ENCODE results near the gene TBX15. TPM values are rescaled to one million over a fixed set of nuclear protein-coding genes. Genes with fewer than 3 reads are reported as not detected.

TBX15 gene
- total and polyA plus RNA-seq, 9 of the 15 experiments (the other 6 are each of a cell fraction or from before 2014, with no cell fraction given) = 0.03 to 3.4 (median 2.3) TPM

DNA sequence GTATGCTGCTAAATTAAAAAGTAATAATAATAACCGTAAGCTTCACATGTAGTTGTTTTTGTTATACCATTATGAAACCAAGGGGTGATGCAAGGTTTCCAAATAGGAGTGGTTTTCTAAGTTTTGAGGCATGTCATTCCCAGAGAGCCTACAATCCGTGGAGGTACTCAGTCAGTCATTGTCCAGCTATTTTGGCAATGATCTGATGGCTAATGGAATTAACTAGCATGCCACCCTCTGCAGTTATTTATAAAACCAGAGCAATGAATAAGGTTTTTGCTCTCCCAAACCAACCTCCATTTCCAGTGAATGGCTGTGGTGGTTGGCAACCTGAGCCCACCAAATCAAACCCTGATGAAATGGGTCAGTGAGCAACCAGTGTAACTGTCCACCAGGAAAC is 106.4 kb downstream of the TBX15 start:
- Histone ChIP-seq H2AFZ (ENCODE audit: low read depth, low read length) (no peak overlapping the region), H3K4me3 (no peak overlapping the region), H3K9me3 (replicated peaks; ENCODE audit: control insufficient read depth, insufficient read depth, low read depth, low read length) (no peaks in the 10 kb centered on the region), H3K9me1 (ENCODE audit: control insufficient read depth, insufficient read depth, low read length) (no peaks in the 10 kb centered on the region), H3K27me3 (ENCODE audit: control insufficient read depth in 2 of 2, insufficient read depth in 2 of 2, low read length in 2 of 2) (no peaks in the 10 kb centered on the region), H4K20me1 (replicated peaks; ENCODE audit: control insufficient read depth, insufficient read depth, low read length) (no peaks in the 10 kb centered on the region), H3K9ac (ENCODE audit: insufficient read depth in 1 of 2, low read depth in 2 of 2, low read length in 2 of 2) (no peak overlapping the region), H3K79me2 (ENCODE audit: control insufficient read depth, insufficient read depth, low read length) (no peaks in the 10 kb centered on the region), H3K36me3 (ENCODE audit: control insufficient read depth, insufficient read depth, low read length) (no peaks in the 10 kb centered on the region), H3K4me1 (replicated peaks in 1 of 2; ENCODE audit: control insufficient read depth in 2 of 2, insufficient read depth in 2 of 2, low read length in 2 of 2) (no peaks in the 10 kb centered on the region), H3K27ac (ENCODE audit: extremely low read depth, low read depth, low read length) (no peak overlapping the region), H3K4me2 (ENCODE audit: insufficient read depth, low read length) (no peak overlapping the region)
- FAIRE-seq (no peak), ATAC-seq (no peak), DNase-seq (ENCODE audit: extremely low read depth in 1 of 4, low spot score in 3 of 4) (no peak)
- intact Hi-C loops (cut with micrococcal nuclease) = no loop called here
- in situ Hi-C loops (cut with MboI) = no loop called here
- POLR2A ChIA-PET = interaction anchor here (0.6 kb wide), 1 partner anchor 28 kb away, joined by 3 read pairs; no protein-coding TSS in a partner anchor
- WGBS (ENCODE audit: insufficient coverage, low coverage, missing lambda C conversion rate) = 12% methylated on average over 2 of the region's 2 CpGs
- BruUV-seq (replicated peaks) = no TSS peak
- CTCF ChIA-PET (ENCODE audit: low intra/inter-chr PET ratio) = no interaction called here
- TF ChIP-seq ZNF175 (CRISPR knock-in tag; IDR thresholded peaks at IDR 0.05; ENCODE audit: low read depth) (no peak), ZNF778 (CRISPR knock-in tag; IDR thresholded peaks at IDR 0.05) (no peak), NR2F6 (CRISPR knock-in tag; IDR thresholded peaks at IDR 0.05) (no peak), ZNF780A (CRISPR knock-in tag; IDR thresholded peaks at IDR 0.05) (no peak), ETV5 (CRISPR knock-in tag; IDR thresholded peaks at IDR 0.05; ENCODE audit: low read depth) (no peak), TOE1 (IDR thresholded peaks at IDR 0.05; ENCODE audit: borderline replicate concordance) (no peak), TOE1 (CRISPR knock-in tag; IDR thresholded peaks at IDR 0.05; ENCODE audit: borderline replicate concordance, low read depth) (no peak), KLF13 (tag; IDR thresholded peaks at IDR 0.05; ENCODE audit: borderline replicate concordance, low read depth) (no peak), ZNF551 (CRISPR knock-in tag; IDR thresholded peaks at IDR 0.05) (no peak), MXI1 (IDR thresholded peaks at IDR 0.05; ENCODE audit: low read depth, low read length) (no peak), RFX1 (IDR thresholded peaks at IDR 0.05) (no peak)
- TF ChIP-seq, protein P1, sequence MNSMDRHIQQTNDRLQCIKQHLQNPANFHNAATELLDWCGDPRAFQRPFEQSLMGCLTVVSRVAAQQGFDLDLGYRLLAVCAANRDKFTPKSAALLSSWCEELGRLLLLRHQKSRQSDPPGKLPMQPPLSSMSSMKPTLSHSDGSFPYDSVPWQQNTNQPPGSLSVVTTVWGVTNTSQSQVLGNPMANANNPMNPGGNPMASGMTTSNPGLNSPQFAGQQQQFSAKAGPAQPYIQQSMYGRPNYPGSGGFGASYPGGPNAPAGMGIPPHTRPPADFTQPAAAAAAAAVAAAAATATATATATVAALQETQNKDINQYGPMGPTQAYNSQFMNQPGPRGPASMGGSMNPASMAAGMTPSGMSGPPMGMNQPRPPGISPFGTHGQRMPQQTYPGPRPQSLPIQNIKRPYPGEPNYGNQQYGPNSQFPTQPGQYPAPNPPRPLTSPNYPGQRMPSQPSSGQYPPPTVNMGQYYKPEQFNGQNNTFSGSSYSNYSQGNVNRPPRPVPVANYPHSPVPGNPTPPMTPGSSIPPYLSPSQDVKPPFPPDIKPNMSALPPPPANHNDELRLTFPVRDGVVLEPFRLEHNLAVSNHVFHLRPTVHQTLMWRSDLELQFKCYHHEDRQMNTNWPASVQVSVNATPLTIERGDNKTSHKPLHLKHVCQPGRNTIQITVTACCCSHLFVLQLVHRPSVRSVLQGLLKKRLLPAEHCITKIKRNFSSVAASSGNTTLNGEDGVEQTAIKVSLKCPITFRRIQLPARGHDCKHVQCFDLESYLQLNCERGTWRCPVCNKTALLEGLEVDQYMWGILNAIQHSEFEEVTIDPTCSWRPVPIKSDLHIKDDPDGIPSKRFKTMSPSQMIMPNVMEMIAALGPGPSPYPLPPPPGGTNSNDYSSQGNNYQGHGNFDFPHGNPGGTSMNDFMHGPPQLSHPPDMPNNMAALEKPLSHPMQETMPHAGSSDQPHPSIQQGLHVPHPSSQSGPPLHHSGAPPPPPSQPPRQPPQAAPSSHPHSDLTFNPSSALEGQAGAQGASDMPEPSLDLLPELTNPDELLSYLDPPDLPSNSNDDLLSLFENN (IDR thresholded peaks at IDR 0.05; ENCODE audit: low read depth in 2 of 2, low read length in 2 of 2) = no peak
- TF ChIP-seq, protein P2, sequence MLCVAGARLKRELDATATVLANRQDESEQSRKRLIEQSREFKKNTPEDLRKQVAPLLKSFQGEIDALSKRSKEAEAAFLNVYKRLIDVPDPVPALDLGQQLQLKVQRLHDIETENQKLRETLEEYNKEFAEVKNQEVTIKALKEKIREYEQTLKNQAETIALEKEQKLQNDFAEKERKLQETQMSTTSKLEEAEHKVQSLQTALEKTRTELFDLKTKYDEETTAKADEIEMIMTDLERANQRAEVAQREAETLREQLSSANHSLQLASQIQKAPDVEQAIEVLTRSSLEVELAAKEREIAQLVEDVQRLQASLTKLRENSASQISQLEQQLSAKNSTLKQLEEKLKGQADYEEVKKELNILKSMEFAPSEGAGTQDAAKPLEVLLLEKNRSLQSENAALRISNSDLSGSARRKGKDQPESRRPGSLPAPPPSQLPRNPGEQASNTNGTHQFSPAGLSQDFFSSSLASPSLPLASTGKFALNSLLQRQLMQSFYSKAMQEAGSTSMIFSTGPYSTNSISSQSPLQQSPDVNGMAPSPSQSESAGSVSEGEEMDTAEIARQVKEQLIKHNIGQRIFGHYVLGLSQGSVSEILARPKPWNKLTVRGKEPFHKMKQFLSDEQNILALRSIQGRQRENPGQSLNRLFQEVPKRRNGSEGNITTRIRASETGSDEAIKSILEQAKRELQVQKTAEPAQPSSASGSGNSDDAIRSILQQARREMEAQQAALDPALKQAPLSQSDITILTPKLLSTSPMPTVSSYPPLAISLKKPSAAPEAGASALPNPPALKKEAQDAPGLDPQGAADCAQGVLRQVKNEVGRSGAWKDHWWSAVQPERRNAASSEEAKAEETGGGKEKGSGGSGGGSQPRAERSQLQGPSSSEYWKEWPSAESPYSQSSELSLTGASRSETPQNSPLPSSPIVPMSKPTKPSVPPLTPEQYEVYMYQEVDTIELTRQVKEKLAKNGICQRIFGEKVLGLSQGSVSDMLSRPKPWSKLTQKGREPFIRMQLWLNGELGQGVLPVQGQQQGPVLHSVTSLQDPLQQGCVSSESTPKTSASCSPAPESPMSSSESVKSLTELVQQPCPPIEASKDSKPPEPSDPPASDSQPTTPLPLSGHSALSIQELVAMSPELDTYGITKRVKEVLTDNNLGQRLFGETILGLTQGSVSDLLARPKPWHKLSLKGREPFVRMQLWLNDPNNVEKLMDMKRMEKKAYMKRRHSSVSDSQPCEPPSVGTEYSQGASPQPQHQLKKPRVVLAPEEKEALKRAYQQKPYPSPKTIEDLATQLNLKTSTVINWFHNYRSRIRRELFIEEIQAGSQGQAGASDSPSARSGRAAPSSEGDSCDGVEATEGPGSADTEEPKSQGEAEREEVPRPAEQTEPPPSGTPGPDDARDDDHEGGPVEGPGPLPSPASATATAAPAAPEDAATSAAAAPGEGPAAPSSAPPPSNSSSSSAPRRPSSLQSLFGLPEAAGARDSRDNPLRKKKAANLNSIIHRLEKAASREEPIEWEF (CRISPR knock-in tag; IDR thresholded peaks at IDR 0.05) = no peak
- TF ChIP-seq, protein P3, sequence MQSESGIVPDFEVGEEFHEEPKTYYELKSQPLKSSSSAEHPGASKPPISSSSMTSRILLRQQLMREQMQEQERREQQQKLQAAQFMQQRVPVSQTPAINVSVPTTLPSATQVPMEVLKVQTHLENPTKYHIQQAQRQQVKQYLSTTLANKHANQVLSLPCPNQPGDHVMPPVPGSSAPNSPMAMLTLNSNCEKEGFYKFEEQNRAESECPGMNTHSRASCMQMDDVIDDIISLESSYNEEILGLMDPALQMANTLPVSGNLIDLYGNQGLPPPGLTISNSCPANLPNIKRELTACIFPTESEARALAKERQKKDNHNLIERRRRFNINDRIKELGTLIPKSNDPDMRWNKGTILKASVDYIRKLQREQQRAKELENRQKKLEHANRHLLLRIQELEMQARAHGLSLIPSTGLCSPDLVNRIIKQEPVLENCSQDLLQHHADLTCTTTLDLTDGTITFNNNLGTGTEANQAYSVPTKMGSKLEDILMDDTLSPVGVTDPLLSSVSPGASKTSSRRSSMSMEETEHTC (IDR thresholded peaks at IDR 0.05) = no peak
